Ramos (cell line): Measurements from ENCODE around the gene ATG9B.

Experiments
- in situ Hi-C: fragments of 300-500 bp; cut with MboI; formaldehyde crosslinking; loops from one replicate; pipeline ENCODE4 v1.14.3; 2022; ENCODE audit warnings: low sequenced_read_pairs; ENCODE audit not compliant: unreplicated experiment

The ATG9B gene

DNA sequence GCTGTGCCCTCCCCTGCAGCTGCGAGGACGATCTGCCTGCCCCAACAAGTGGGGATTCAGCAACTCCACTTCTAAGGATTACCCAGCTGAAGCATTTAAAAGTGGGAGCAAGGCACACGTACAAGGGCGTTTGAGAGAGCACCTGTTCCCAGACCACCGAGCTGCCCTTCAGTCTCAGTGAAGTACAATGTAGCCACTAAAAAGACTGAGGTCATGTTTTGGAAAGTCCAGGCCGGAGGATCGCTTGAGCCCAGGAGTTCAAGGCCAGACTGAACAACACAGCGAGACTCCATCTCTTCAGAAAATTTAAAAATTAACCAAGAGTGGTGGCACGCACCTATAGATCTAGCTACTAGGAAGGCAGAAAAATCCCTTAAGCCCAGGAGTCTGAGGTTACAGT is 18.7 kb downstream of the ATG9B start:
- in situ Hi-C loops = no loop called here

DNA sequence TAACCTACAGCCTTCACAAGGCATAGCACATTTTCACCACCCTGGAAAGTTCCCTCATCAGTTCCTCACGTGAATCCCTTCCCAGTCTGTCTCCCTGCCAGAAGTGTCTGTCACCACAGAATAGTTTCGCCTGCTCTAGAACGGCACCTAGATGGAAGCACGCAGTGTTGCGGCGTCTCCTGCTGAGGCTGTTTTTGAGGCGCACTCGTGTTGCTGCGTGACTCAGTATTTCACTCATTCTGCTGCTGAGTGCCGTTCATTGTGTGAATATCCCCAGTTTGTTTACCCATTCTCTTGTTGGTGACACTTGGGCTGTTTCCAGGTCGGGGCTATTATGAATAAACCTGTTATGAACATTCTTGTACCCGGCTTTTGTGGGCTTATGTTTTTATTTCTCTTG is 20.7 kb downstream of the ATG9B start:
- in situ Hi-C loops = no loop called here

DNA sequence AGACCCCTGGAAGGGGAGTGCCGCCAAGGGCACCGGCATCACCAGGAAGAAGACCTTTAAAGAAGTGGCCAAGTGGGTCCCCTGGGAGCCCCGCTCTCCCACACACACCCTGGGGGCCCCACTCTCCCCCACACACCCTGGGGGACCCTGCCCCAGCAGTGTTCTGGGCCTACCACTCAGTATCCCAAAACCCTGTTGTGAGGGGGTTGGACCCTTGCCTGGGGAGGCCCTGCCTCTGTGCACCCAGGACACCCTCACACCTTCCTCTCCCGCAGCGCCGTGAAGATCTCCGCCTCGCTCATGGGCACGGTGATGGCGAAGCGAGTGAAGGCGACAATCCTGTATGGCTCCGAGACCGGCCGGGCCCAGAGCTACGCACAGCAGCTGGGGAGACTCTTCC is 22.7 kb downstream of the ATG9B start:
- in situ Hi-C loops = no loop called here

DNA sequence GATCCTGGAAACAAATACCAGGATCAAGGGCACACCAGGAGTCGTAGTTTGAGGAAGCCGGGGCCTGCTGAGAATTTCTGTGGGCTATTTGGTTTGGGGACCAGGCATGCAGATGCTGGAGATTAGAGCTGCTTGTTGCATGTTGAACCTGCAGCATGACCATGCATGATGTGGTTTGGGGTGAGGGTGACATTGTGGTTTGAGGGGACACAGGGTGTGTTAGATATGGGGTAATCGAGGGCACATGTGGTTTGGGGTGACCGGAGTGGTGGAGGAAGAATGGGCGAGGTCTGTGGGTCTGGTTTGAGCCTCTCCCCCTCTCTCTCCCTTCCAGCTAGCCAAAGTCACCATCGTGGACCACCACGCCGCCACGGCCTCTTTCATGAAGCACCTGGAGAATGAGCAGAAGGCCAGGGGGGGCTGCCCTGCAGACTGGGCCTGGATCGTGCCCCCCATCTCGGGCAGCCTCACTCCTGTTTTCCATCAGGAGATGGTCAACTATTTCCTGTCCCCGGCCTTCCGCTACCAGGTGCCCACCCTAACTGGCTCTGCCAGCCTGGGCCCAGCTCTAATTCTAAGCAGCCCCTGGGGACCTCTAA is 23.3 kb downstream of the ATG9B start:
- in situ Hi-C loops = no loop called here

DNA sequence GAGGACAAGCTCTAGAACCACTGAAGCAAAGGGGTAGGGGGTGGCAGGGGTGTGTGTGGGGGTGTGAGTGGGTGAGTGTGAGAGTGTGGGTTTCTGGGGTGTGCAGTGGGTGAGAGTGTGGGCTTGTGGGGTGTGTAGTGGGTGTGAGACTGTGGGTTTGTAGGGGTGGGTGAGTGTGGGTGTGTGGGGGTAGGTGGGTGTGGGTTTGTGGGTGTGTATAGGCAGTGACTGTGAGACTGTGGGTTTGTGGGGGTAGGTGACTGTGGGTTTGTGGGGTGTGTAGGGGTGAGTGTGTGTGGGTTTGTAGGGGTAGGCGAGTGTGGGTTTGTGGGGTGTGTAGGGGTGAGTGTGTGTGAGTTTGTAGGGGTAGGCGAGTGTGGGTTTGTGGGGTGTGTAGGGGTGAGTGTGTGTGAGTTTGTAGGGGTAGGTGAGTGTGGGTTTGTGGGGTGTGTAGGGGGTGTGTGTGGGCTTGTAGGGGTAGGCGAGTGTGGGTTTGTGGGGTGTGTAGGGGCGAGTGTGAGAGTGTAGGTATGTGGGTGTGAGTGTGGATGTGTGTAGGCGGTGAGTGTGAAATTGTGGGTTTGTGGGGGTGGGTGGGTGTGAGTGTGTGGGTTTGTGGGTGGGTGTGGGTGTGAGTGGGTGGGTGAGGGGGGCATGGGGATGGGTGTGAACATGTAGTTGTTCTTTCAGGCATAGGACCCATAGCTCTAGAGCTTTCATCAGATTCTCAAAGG is 24.6 kb downstream of the ATG9B start:
- in situ Hi-C loops = loop anchor here (25.0 kb wide), 1 partner anchor 562 kb away; no protein-coding TSS in a partner anchor

DNA sequence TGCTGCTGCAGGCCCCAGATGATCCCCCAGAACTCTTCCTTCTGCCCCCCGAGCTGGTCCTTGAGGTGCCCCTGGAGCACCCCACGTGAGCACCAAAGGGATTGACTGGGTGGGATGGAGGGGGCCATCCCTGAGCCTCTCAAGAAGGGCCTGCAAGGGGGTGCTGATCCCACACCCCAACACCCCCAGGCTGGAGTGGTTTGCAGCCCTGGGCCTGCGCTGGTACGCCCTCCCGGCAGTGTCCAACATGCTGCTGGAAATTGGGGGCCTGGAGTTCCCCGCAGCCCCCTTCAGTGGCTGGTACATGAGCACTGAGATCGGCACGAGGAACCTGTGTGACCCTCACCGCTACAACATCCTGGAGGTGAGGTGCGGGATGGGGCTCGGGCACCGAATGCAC is 25.3 kb downstream of the ATG9B start:
- in situ Hi-C loops = loop anchor here (25.0 kb wide), 1 partner anchor 562 kb away; no protein-coding TSS in a partner anchor

DNA sequence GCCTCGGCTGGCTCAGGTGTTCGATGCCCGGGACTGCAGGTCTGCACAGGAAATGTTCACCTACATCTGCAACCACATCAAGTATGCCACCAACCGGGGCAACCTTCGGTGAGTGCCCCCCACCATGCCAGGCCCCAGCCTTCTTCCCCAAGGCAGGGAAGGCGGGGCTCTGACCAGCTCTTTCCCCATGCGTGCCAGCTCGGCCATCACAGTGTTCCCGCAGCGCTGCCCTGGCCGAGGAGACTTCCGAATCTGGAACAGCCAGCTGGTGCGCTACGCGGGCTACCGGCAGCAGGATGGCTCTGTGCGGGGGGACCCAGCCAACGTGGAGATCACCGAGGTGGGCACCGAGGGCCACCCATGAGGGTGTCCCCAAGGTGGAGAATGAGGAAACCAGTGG is 26.0 kb downstream of the ATG9B start:
- in situ Hi-C loops = loop anchor here (25.0 kb wide), 1 partner anchor 561 kb away; no protein-coding TSS in a partner anchor

DNA sequence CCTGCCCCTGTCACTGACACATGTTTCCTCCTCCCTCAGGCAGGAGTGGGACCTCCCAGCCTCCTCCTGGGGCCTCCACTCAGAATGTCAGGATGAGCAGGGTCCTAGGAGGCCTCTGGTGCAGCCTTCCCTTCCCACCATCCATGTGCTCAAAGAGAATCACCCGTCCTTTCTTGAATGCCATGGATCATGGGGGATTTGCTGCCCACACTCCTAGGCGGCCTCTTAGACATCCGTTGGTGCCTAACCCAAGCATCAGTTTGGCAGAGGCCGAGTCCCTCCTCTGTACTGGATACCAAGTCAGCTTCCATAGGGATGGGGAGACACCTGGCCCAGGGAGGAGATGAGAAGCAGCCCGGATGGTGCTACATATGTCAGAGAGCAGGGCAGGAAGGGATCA is 26.5 kb downstream of the ATG9B start:
- in situ Hi-C loops = loop anchor here (25.0 kb wide), 1 partner anchor 561 kb away; no protein-coding TSS in a partner anchor

DNA sequence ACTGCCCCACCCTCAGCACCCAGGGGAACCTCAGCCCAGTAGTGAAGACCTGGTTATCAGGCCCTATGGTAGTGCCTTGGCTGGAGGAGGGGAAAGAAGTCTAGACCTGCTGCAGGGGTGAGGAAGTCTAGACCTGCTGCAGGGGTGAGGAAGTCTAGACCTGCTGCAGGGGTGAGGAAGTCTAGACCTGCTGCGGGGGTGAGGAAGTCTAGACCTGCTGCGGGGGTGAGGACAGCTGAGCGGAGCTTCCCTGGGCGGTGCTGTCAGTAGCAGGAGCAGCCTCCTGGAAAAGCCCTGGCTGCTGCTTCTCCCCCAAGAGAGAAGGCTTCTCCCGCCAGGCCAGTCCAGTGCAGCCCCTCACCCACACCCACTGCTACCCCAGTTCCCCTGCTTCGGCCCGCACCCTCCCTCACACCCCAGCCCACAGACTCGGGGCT is 27.2 kb downstream of the ATG9B start:
- in situ Hi-C loops = loop anchor here (25.0 kb wide), 1 partner anchor 560 kb away; no protein-coding TSS in a partner anchor

DNA sequence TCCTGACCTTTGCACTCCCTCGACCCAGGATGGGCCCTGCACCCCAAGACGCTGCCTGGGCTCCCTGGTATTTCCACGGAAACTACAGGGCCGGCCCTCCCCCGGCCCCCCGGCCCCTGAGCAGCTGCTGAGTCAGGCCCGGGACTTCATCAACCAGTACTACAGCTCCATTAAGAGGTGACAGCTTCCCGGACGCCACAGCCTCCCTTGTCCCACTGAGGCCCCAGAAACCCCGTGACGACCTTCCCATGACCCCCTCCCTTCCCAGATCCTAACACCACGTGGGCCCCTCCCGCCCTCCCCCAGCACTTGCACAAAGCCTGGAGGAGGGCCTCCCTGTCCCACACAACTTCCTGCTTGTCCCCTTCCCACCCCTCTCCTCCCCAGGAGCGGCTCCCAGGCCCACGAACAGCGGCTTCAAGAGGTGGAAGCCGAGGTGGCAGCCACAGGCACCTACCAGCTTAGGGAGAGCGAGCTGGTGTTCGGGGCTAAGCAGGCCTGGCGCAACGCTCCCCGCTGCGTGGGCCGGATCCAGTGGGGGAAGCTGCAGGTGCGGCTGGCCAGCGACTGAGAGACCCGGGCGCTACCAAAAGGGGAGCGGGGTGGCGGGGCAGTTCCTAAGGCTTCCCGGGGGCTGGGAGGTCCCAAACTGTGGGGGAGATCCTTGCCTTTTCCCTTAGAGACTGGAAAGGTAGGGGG is 27.8 kb downstream of the ATG9B start:
- in situ Hi-C loops = loop anchor here (25.0 kb wide), 1 partner anchor 559 kb away; no protein-coding TSS in a partner anchor

DNA sequence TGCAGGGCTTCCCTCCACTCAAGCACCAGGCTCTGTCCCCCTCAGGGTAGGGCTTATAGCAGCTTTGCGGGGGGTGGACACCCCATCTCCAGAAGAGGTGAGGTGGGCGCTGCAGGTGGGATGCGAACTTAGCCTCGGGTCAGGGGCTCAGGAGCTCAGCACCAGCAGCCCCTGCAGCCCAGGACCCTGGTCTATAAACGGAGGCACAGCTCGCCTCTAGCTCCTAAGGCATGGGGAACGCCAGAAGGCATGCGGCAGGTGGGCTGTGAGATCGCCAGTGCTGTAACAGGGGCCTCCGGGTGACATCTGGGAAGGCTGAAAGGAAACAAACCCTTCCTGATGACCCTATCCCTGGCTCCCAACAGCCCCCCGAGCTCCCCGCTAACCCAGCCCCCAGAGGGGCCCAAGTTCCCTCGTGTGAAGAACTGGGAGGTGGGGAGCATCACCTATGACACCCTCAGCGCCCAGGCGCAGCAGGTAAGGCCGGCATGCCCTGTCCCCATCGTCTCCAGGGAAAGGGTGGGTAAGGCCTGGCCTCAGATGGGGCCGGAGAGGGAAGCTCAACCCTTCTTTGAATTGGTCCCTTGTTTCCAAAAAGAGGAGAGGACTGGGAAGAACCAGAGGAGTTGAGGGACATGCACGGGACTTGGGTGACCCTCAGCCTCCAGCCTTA is 29.3 kb downstream of the ATG9B start:
- in situ Hi-C loops = loop anchor here (25.0 kb wide), 1 partner anchor 558 kb away; no protein-coding TSS in a partner anchor

DNA sequence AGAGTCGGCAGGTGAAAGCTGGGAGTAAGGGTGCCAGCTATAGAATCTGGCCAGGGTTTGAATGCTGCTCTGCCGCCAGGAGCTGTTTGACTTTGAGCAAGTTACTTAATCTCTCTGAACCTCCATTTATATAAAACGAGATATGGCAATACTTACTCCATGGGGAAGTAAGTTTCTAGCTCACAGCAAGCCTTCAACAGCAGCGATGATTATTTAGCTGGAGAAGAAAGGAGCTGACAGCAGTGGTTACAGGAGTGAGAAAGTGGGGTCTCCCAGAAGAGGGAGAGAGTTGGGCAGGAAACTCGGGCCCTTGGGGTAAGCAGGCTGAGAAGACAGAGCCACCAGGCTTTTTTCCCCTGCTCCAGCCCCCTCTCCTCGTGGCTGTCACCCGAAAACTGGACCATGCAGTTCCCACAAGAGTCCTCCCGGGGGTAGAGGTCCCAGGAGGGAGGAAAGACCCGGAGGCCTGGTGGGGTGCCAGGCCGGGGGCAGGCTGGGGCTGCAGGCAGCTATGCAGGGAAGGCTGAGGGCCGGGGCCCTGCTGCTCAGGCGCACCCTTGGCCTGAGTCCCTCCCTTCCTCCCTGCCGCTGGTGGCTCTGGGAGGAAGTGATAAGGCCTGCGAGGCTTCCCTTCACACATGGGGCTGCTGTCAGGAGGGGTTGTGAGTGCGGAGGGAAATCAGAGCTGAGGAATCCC is 30.0 kb downstream of the ATG9B start:
- in situ Hi-C loops = loop anchor here (25.0 kb wide), 1 partner anchor 557 kb away; no protein-coding TSS in a partner anchor

DNA sequence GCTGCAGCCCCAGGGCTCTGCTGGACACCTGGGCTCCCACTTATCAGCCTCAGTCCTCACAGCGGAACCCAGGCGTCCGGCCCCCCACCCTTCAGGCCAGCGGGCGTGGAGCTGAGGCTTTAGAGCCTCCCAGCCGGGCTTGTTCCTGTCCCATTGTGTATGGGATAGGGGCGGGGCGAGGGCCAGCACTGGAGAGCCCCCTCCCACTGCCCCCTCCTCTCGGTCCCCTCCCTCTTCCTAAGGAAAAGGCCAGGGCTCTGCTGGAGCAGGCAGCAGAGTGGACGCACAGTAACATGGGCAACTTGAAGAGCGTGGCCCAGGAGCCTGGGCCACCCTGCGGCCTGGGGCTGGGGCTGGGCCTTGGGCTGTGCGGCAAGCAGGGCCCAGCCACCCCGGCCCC is 30.8 kb downstream of the ATG9B start:
- in situ Hi-C loops = loop anchor here (25.0 kb wide), 1 partner anchor 556 kb away; no protein-coding TSS in a partner anchor

DNA sequence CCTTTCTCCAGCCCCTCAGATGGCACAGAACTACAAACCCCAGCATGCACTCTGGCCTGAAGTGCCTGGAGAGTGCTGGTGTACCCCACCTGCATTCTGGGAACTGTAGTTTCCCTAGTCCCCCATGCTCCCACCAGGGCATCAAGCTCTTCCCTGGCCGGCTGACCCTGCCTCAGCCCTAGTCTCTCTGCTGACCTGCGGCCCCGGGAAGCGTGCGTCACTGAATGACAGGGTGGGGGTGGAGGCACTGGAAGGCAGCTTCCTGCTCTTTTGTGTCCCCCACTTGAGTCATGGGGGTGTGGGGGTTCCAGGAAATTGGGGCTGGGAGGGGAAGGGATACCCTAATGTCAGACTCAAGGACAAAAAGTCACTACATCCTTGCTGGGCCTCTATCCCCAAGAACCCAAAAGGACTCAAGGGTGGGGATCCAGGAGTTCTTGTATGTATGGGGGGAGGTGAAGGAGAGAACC is 31.4 kb downstream of the ATG9B start:
- in situ Hi-C loops = loop anchor here (25.0 kb wide), 1 partner anchor 556 kb away; no protein-coding TSS in a partner anchor

DNA sequence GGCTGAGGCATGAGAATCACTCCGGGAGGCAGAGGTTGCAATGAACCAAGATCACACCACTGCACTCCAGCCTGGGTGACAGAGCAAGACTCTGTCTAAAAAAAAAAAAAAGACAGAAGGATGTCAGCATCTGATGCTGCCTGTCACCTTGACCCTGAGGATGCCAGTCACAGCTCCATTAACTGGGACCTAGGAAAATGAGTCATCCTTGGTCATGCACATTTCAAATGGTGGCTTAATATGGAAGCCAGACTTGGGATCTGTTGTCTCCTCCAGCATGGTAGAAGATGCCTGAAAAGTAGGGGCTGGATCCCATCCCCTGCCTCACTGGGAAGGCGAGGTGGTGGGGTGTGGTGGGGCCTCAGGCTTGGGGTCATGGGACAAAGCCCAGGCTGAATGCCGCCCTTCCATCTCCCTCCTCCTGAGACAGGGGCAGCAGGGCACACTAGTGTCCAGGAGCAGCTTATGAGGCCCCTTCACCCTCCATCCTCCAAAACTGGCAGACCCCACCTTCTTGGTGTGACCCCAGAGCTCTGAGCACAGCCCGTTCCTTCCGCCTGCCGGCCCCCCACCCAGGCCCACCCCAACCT is 32.1 kb downstream of the ATG9B start:
- in situ Hi-C loops = loop anchor here (25.0 kb wide), 1 partner anchor 555 kb away; no protein-coding TSS in a partner anchor

DNA sequence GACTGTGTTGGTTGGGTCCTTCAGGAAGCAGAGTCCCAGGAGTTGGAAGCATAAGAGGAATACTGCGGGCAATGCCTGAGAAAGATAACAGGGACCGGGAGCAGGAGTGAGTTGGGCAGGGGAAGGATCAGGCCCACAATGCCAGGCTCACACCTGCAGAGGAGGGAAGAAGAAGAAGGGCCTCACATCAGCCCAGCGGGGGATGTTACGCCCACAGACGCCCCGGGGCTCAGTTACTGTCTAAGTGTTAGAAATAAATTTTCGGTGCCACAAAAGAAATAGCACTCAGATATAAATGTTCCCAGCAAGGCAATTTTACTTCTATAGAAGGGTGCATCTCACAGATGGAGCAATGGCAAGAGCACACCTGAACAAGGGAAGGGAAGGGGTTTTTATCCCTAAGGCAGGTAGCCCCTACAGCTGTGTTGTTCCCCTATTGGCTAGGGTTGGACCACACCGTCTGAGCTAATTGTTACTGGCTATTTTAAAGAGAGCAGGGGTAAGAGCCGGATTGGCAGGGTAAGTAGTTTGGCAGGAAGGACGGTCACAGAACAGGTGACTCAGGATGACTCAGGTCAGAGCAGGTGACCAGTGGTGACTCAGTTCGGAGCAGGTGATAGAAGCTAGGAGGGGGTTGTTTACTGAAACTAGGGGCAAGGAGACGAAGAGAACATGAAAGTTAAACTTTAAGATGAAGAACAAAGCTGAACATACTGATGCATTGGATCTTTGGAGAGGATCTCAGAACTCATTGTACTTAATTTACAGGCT is 33.7 kb downstream of the ATG9B start, which contains the start of gene NOS3:
NOS3 (plus strand) TSS at position 602 of the 771 bp plus-strand sequence. CDS start 2,787 bp downstream, outside the sequence.
- in situ Hi-C loops = loop anchor here (25.0 kb wide), 1 partner anchor 553 kb away; no protein-coding TSS in a partner anchor

DNA sequence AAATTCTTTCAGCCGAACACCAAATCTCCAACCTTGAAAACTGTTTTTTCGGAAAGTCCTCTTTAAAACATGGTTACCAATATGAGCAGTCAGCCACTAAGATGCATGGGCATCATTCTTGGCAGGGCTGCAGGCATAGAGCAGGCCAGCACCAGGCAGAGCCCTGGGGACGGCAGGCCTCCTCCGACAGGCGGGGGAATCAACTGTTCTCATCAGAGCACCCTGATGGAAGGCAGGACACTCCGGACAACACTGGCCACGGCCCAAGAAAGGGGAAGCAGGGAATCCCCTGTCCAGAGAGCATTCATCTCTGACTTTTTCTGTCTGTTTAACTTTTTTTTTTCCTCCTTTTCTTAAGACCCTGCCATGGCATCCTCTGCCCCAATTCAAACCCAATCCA is 34.8 kb downstream of the ATG9B start:
- in situ Hi-C loops = loop anchor here (5.0 to 25.0 kb wide), 3 partner anchors 92 to 552 kb away; no protein-coding TSS in a partner anchor
